Activated B cell treated with CpG ODN at 0.5 μM for 24 hours (primary cell): Measurements from ENCODE around the gene SLC12A7. TPM values are rescaled to one million over a fixed set of nuclear protein-coding genes. Genes with fewer than 3 reads are reported as not detected.

Source experiments
- ATAC-seq: fragments of 200-7000 bp; cut with Tn5 transposase; one replicate; pipeline ENCODE4 v1.10.0; 2021; ENCODE audit warnings: low read depth, mild to moderate bottlenecking, moderate library complexity
- CTCF ChIA-PET: fragments of 350-600 bp; sonication (Branson Sonifier 250); formaldehyde crosslinking; loops from one replicate; lab custom pipeline; 2021; ENCODE audit warnings: antibody characterized with exemption; lab: Charles Lee
- POLR2A ChIA-PET: fragments of 350-600 bp; sonication (Branson Sonifier 250); formaldehyde crosslinking; loops from one replicate; lab custom pipeline; 2021; ENCODE audit warnings: antibody characterized with exemption; lab: Charles Lee
- DNase-seq: peaks from one replicate; pipeline ENCODE4 v3.0.0; 2022
- H3K27ac Mint-ChIP-seq: one replicate; pipeline ENCODE4 v1.8.0; 2020; ENCODE audit warnings: mixed read lengths
- H3K27me3 Mint-ChIP-seq: one replicate; pipeline ENCODE4 v1.8.0; 2021; ENCODE audit warnings: mixed read lengths
- H3K36me3 Mint-ChIP-seq: one replicate; pipeline ENCODE4 v1.8.0; 2021; ENCODE audit warnings: low read depth, mixed read lengths
- H3K4me1 Mint-ChIP-seq: one replicate; pipeline ENCODE4 v1.8.0; 2021; ENCODE audit warnings: mixed read lengths
- H3K4me3 Mint-ChIP-seq: one replicate; pipeline ENCODE4 v1.8.0; 2020; ENCODE audit warnings: mild to moderate bottlenecking, mixed read lengths
- H3K9me3 Mint-ChIP-seq: one replicate; pipeline ENCODE4 v1.8.0; 2020; ENCODE audit warnings: mixed read lengths
- intact Hi-C: fragments of 100-400 bp; cut with micrococcal nuclease; formaldehyde crosslinking; loops from one replicate; pipeline ENCODE4 v1.15.1; 2024
- total RNA-seq: library from RNA; stranded (reverse); gene quantifications from 2 replicates; pipeline ENCODE4 v1.2.3, GENCODE V29; 2022
- TF ChIP-seq, protein P1 (sequence below): fragments of 200-600 bp; IDR thresholded peaks from one replicate; pipeline ENCODE4 v1.8.0; 2022; ENCODE audit warnings: antibody characterized with exemption, mild to moderate bottlenecking

Gene SLC12A7
- total RNA-seq, 1 donor from 2014 or later = 23.3 TPM

DNA sequence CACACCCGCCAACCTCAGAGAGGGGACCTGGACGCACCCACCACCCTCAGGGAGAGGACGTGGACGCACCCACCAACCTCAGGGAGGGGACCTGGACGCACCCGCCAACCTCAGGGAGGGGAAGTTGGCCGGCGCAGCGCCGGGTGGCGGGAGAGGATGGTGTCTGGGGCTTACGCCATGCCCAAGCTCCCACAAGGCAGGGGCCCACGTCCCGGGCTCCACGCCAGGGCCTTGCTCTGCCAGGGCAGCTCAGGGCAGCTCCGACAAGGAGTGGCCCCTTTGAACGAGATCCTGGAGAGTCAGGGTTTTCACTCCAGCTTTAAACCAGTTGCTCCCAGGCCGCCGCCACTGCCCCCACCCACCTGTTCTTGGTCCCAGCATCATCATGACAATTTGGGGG lies 32.2 kb upstream of the SLC12A7 start:
- TF ChIP-seq, protein P1, sequence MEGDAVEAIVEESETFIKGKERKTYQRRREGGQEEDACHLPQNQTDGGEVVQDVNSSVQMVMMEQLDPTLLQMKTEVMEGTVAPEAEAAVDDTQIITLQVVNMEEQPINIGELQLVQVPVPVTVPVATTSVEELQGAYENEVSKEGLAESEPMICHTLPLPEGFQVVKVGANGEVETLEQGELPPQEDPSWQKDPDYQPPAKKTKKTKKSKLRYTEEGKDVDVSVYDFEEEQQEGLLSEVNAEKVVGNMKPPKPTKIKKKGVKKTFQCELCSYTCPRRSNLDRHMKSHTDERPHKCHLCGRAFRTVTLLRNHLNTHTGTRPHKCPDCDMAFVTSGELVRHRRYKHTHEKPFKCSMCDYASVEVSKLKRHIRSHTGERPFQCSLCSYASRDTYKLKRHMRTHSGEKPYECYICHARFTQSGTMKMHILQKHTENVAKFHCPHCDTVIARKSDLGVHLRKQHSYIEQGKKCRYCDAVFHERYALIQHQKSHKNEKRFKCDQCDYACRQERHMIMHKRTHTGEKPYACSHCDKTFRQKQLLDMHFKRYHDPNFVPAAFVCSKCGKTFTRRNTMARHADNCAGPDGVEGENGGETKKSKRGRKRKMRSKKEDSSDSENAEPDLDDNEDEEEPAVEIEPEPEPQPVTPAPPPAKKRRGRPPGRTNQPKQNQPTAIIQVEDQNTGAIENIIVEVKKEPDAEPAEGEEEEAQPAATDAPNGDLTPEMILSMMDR = no peak
- H3K27me3 Mint-ChIP-seq = peaks cover 2% of the 10 kb centered on the region
- H3K4me1 Mint-ChIP-seq = peaks cover 12% of the 10 kb centered on the region
- H3K27ac Mint-ChIP-seq = no peak overlapping the region
- DNase-seq (no peak), ATAC-seq (no peak)
- no peak overlapping the region for H3K4me3 Mint-ChIP-seq
- no peaks in the 10 kb centered on the region for H3K36me3 Mint-ChIP-seq
- intact Hi-C loops = loop anchor here (5.0 kb wide), 1 partner anchor 472 kb away; no protein-coding TSS in a partner anchor
- POLR2A ChIA-PET = no interaction called here
- CTCF ChIA-PET = no interaction called here
- no peaks in the 10 kb centered on the region for H3K9me3 Mint-ChIP-seq

DNA sequence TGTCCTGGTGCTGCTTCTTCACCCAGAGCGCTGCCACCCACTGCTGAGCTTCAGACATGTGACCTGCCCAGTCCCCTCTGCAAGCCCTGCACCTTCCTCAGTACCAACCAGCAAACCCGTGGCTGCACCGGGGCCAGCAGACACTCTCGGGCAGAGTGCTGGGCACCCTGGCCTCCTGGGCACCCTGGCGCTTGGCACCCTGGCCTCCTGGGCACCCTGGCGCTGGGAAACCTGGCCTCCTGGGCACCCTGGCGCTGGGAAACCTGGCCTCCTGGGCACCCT lies 31.7 kb upstream of the SLC12A7 start:
- ChIA-PET CTCF (no interaction called here), POLR2A (no interaction called here)
- DNase-seq (no peak), ATAC-seq (no peak)
- Mint-ChIP-seq H3K9me3 (no peaks in the 10 kb centered on the region), H3K36me3 (no peaks in the 10 kb centered on the region), H3K4me3 (no peak overlapping the region), H3K4me1 (peaks cover 12% of the 10 kb centered on the region), H3K27ac (no peak overlapping the region), H3K27me3 (peaks cover 2% of the 10 kb centered on the region)
- TF ChIP-seq, protein P1 = no peak
- intact Hi-C loops = loop anchor here (5.0 kb wide), 1 partner anchor 471 kb away; no protein-coding TSS in a partner anchor

DNA sequence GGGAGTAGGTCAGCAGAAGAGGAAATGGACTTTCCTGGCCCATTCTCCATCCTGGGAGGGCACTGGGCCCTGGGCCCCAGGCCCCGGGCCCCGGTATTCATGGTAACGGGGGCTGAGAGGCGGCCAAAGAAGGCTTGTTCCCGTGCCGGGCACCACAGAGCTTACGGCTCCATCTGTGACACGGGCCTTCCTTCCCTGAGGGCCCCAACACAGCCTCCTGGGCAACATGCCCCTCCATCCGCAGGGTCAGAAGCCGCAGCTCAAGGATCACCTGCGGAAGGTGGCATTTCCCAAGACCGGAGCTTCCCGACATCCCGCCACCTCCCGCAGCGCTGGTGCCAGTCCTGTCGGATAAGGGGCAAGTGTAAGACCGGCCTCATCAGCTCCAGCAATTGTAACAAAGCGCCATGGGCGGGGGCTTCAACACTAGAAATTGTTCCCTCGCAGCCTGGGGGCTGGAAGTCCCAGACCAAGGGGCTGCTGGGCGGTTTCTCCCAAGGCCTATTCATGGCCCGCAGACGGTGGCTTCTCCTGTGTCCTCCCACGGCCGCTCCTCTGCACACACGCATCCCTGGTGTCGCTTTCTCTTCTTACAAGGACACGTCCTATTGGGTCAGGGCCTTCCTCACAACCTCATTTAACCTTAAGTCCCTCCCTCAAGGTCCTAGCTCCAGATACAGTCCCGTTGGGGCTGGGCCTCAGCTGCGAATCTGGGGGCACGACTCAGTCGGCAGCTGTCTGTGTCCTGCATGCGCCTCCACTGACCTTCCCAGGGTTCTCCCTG lies 31.2 kb upstream of the SLC12A7 start:
- H3K4me3 Mint-ChIP-seq = no peak overlapping the region
- CTCF ChIA-PET = interaction anchor here (0.6 kb wide), 1 partner anchor 766 kb away, joined by 3 read pairs; no protein-coding TSS in a partner anchor
- H3K4me1 Mint-ChIP-seq = peaks cover 18% of the 10 kb centered on the region
- TF ChIP-seq, protein P1 = no peak
- H3K27ac Mint-ChIP-seq = no peak overlapping the region
- H3K9me3 Mint-ChIP-seq = no peaks in the 10 kb centered on the region
- H3K27me3 Mint-ChIP-seq = peaks cover 2% of the 10 kb centered on the region
- intact Hi-C loops = loop anchor here (5.0 kb wide), 1 partner anchor 471 kb away; no protein-coding TSS in a partner anchor
- no peaks in the 10 kb centered on the region for H3K36me3 Mint-ChIP-seq
- DNase-seq = no peak
- POLR2A ChIA-PET = no interaction called here
- ATAC-seq = no peak

GRCh38 chr5:1141834-1142233 lies 30.0 kb upstream of the SLC12A7 start:
- ATAC-seq (no peak), DNase-seq (no peak)
- ChIA-PET CTCF (interaction anchor here (2.2 kb wide), 1 partner anchor 218 kb away, joined by 16 read pairs; no protein-coding TSS in a partner anchor), POLR2A (no interaction called here)
- no peak overlapping the region for H3K27ac Mint-ChIP-seq
- H3K4me1 Mint-ChIP-seq = peaks cover 20% of the 10 kb centered on the region
- H3K36me3 Mint-ChIP-seq = no peaks in the 10 kb centered on the region
- H3K27me3 Mint-ChIP-seq = peaks cover 5% of the 10 kb centered on the region
- H3K4me3 Mint-ChIP-seq = no peak overlapping the region
- TF ChIP-seq, protein P1 = no peak
- intact Hi-C loops = loop anchor here (5.0 kb wide), 1 partner anchor 470 kb away; no protein-coding TSS in a partner anchor
- no peaks in the 10 kb centered on the region for H3K9me3 Mint-ChIP-seq

DNA sequence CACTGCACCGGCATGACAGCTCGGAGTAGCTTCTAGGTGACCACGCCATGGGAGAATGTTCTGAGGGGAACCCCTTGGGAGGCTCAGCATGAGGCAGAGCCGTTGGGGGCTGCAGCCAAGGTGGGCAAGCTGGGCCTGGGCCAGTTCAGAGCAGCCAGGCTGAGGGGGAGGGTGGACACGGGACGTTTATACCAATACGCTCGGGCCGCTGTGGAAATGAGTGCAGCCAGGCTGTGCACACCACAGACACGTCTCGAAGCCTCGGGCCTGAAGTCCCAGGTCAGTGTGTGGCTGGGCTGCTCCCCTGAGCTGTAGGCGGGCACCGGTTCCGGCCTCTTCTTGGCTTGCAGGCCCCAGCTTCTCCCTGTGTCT lies 28.9 kb upstream of the SLC12A7 start:
- TF ChIP-seq, protein P1 = no peak
- ChIA-PET CTCF (interaction anchor here (0.8 to 2.2 kb wide), 5 partner anchors 9 to 504 kb away, joined by 3 to 16 read pairs (median 10); no protein-coding TSS in a partner anchor), POLR2A (interaction anchor here (0.6 to 1.2 kb wide), 3 partner anchors 13 to 344 kb away, joined by 3 read pairs; no protein-coding TSS in a partner anchor)
- Mint-ChIP-seq H3K36me3 (no peaks in the 10 kb centered on the region), H3K27ac (no peak overlapping the region), H3K4me3 (no peak overlapping the region), H3K4me1 (peaks cover 25% of the 10 kb centered on the region), H3K9me3 (no peaks in the 10 kb centered on the region), H3K27me3 (peaks cover 5% of the 10 kb centered on the region)
- no peak for DNase-seq
- no peak for ATAC-seq
- intact Hi-C loops = loop anchor here (1.0 to 5.0 kb wide), 3 partner anchors 133 to 469 kb away; partner anchors contain the start of gene NKD2
